DND-41 (cell line): Measurements from ENCODE around the gene EED.

Source experiments
- CTCF ChIP-seq: IDR thresholded peaks from 2 replicates; pipeline ENCODE4 v1.5.1; 2012; ENCODE audit warnings: borderline replicate concordance, low read length, moderate library complexity, mild to moderate bottlenecking; ENCODE audit not compliant: poor library complexity, severe bottlenecking; ENCODE audit errors: extremely low read depth
- EZH2 ChIP-seq: IDR thresholded peaks from 3 replicates; pipeline ENCODE4 v1.6.1; 2012; ENCODE audit warnings: borderline replicate concordance, low read depth, mild to moderate bottlenecking, moderate library complexity, low read length, inconsistent platforms; ENCODE audit not compliant: severe bottlenecking

- TF ChIP-seq EZH2 (no peak), CTCF (no peak)
These were observed 33.7 kb upstream of the EED start for GRCh38 chr11:86210898-86211297.
